GM12878 (cell line): ENCODE measurements around the gene SLC38A9. TPM values are rescaled to one million over a fixed set of nuclear protein-coding genes. Genes with fewer than 3 reads are reported as not detected.

Experiments
- ATAC-seq: fragments of 200-7000 bp; cut with Tn5 transposase; 3 replicates; pipeline ENCODE4 v1.9.1; 2020; ENCODE audit warnings: mild to moderate bottlenecking, moderate library complexity
- BruUV-seq: library from RNA; stranded (reverse); fragments of 400-500 nt; replicated peaks from 2 replicates; lab custom pipeline; 2021; lab: Mats Ljungman, UMichigan
- CTCF ChIA-PET: fragments of 300-600 bp; sonication (Branson Sonifier 250); formaldehyde crosslinking; extraction: SDS; loops from one replicate; lab custom pipeline; 2021; ENCODE audit warnings: inconsistent platforms; lab: Yijun Ruan, JAX
- POLR2A ChIA-PET: fragments of 350-600 bp; formaldehyde crosslinking; extraction: SDS; loops from one replicate; lab custom pipeline; 2021; ENCODE audit warnings: inconsistent platforms; lab: Charles Lee
- RAD21 ChIA-PET: fragments of 300-600 bp; sonication (Branson Sonifier 250); formaldehyde crosslinking; loops from one replicate; lab custom pipeline; 2023; ENCODE audit warnings: antibody characterized with exemption; ENCODE audit not compliant: unreplicated experiment; lab: Charles Lee
- SMC1A ChIA-PET: fragments of 300-600 bp; sonication (Branson Sonifier 250); formaldehyde crosslinking; loops from one replicate; lab custom pipeline; 2023; ENCODE audit not compliant: unreplicated experiment, uncharacterized antibody; lab: Charles Lee
- DNase-seq: peaks from one replicate; pipeline ENCODE4 v3.0.0-alpha.2; 2011; ENCODE audit warnings: low read depth, low spot score
- FAIRE-seq: peaks from 3 replicates; lab custom pipeline; 2011; peaks lifted over from hg19 to GRCh38; lab: Jason Lieb, UNC
- H2AFZ ChIP-seq: 2 replicates; pipeline ENCODE4 v1.6.0; 2011; ENCODE audit warnings: low read depth, low read length, control low read depth; ENCODE audit not compliant: control insufficient read depth
- H3K27ac ChIP-seq: 2 replicates; pipeline ENCODE4 v1.5.1; 2011; ENCODE audit warnings: control low read depth; ENCODE audit not compliant: control insufficient read depth, insufficient read depth
- H3K27me3 ChIP-seq, 2 experiments: replicated peaks in 1 of 2; 2 replicates each; pipeline versions ENCODE4 v1.6.0 to v1.6.1; 2011; ENCODE audit warnings: low read length in 1 of 2; ENCODE audit not compliant: control insufficient read depth in 2 of 2, insufficient read depth in 2 of 2
- H3K36me3 ChIP-seq, 2 experiments: 2 replicates each; pipeline ENCODE4 v1.5.1; 2011; ENCODE audit warnings: low read length in 1 of 2; ENCODE audit not compliant: control insufficient read depth in 2 of 2, insufficient read depth in 2 of 2
- H3K4me1 ChIP-seq: 2 replicates; pipeline ENCODE4 v1.6.1; 2011; ENCODE audit warnings: mild to moderate bottlenecking, low read length, moderate library complexity, mixed read lengths; ENCODE audit not compliant: control insufficient read depth, insufficient read depth
- H3K4me2 ChIP-seq: 2 replicates; pipeline ENCODE4 v1.6.0; 2011; ENCODE audit warnings: control low read depth; ENCODE audit not compliant: control insufficient read depth, insufficient read depth
- H3K4me3 ChIP-seq: fragments of 200-600 bp; sonication (generic); 2 replicates; pipeline ENCODE4 v1.5.1; 2016
- H3K79me2 ChIP-seq: 2 replicates; pipeline ENCODE4 v1.6.0; 2011; ENCODE audit warnings: low read length; ENCODE audit not compliant: control insufficient read depth, insufficient read depth
- H3K9ac ChIP-seq: 2 replicates; pipeline ENCODE4 v1.8.0; 2011; ENCODE audit warnings: low read length, control low read depth, mixed read lengths; ENCODE audit not compliant: control insufficient read depth, insufficient read depth
- H3K9me3 ChIP-seq: replicated peaks from 3 replicates; pipeline ENCODE4 v1.5.1; 2011; ENCODE audit warnings: mild to moderate bottlenecking, low read length; ENCODE audit not compliant: control insufficient read depth, insufficient read depth
- H4K20me1 ChIP-seq: 2 replicates; pipeline ENCODE4 v1.6.0; 2011; ENCODE audit not compliant: control insufficient read depth, insufficient read depth
- ATF2 ChIP-seq: IDR thresholded peaks from 2 replicates; pipeline ENCODE4 v1.6.1; 2012; ENCODE audit warnings: low read length, inconsistent platforms
- HDAC6 ChIP-seq: fragments of 200-600 bp; sonication (generic); IDR thresholded peaks from one replicate; pipeline ENCODE4 v1.8.0; 2017; ENCODE audit warnings: antibody characterized with exemption; ENCODE audit not compliant: unreplicated experiment
- HSF1 ChIP-seq: fragments of 150-350 bp; IDR thresholded peaks from 2 replicates; pipeline ENCODE4 v1.6.1; 2014; ENCODE audit warnings: mild to moderate bottlenecking, low read depth, low read length
- IKZF1 ChIP-seq: fragments of 450-650 bp; conservative IDR thresholded peaks from 2 replicates; pipeline ENCODE4 v1.6.1; 2017; ENCODE audit warnings: antibody characterized with exemption, mild to moderate bottlenecking
- MEF2B ChIP-seq: fragments of 450-650 bp; IDR thresholded peaks from 2 replicates; pipeline ENCODE4 v1.6.1; 2018; ENCODE audit warnings: mild to moderate bottlenecking, moderate library complexity; ENCODE audit not compliant: partially characterized antibody, poor library complexity, severe bottlenecking
- PKNOX1 ChIP-seq: fragments of 450-650 bp; IDR thresholded peaks from 2 replicates; pipeline ENCODE4 v1.6.1; 2016; ENCODE audit warnings: mild to moderate bottlenecking
- POLR2A ChIP-seq: IDR thresholded peaks from 2 replicates; pipeline ENCODE4 v1.6.1; 2011; ENCODE audit warnings: low read depth, mild to moderate bottlenecking, low read length
- RFX5 ChIP-seq: IDR thresholded peaks from 2 replicates; pipeline ENCODE4 v1.6.1; 2011; ENCODE audit warnings: low read depth, low read length, improper control_type of control experiment
- SIX5 ChIP-seq: IDR thresholded peaks from 2 replicates; pipeline ENCODE4 v1.6.1; 2011; ENCODE audit warnings: mild to moderate bottlenecking, low read depth, low read length, moderate library complexity; ENCODE audit not compliant: severe bottlenecking
- SMC3 ChIP-seq: IDR thresholded peaks from 2 replicates; pipeline ENCODE4 v1.6.1; 2011; ENCODE audit warnings: low read length, improper control_type of control experiment, borderline replicate concordance
- ZNF687 ChIP-seq: fragments of 450-650 bp; IDR thresholded peaks from 2 replicates; pipeline ENCODE4 v1.6.1; 2017; ENCODE audit warnings: mild to moderate bottlenecking, moderate library complexity
- WGBS: methylation state at CpG from one replicate; pipeline ENCODE4 v1.1.6; 2016; ENCODE audit warnings: low lambda C conversion rate; ENCODE audit not compliant: insufficient replicate concordance, insufficient coverage; ENCODE audit errors: missing lambda C conversion rate; 5-methylcytosine and 5-hydroxymethylcytosine counted together
- in situ Hi-C: fragments of 300-500 bp; cut with MboI; formaldehyde crosslinking; loops from 9 replicates; pipeline ENCODE4 v1.14.3; 2018; ENCODE audit warnings: mixed read lengths
- intact Hi-C: fragments of 100-400 bp; cut with micrococcal nuclease; formaldehyde crosslinking; loops from one replicate; pipeline ENCODE4 v1.14.2; 2022; ENCODE audit not compliant: unreplicated experiment
- polyA plus RNA-seq, 11 experiments: library from polyadenylated mRNA; depleted of rRNA in 4 of 11; unstranded in 6 of 11; stranded (reverse) in 5 of 11; fragments of >200 nt; fragmentation: Nextera tagmentation in 4 of 11; fragmentation: Illumina TruSeq in 1 of 11; extraction: Ambion mirVana in 4 of 11; extraction: Trizol in 1 of 11; gene quantifications; 1 replicate in 1 of 11; 2 replicates in 10 of 11; pipeline versions ENCODE4 v1.2.1 to v1.2.3, GENCODE V29; 2011 to 2016; ENCODE audit warnings: inconsistent platforms in 2 of 11, missing spikeins in 2 of 11, low read depth in 1 of 11
- total RNA-seq, 4 experiments: library from RNA; depleted of rRNA in 3 of 4; stranded (reverse); fragments of >200 nt in 3 of 4; fragmentation: Illumina TruSeq in 1 of 4; extraction: Trizol in 1 of 4; gene quantifications; 2 replicates each; pipeline versions ENCODE4 v1.2.1 to v1.2.3, GENCODE V29; 2013 to 2021

The SLC38A9 gene
- total and polyA plus RNA-seq, 10 of the 15 experiments (the other 5 are each of a cell fraction or from before 2014, with no cell fraction given) = 8.5 to 35.1 (median 23.0) TPM

- in situ Hi-C loops (no loop called here), intact Hi-C loops (no loop called here)
- H3K36me3 ChIP-seq = no peaks in the 10 kb centered on the region
- no peaks in the 10 kb centered on the region for H3K79me2 ChIP-seq
- H3K9ac ChIP-seq = no peak overlapping the region
- no peak for DNase-seq
- no peak for ATAC-seq
- no peaks in the 10 kb centered on the region for H3K9me3 ChIP-seq
- H3K27me3 ChIP-seq = no peaks in the 10 kb centered on the region
- no peaks in the 10 kb centered on the region for H3K4me1 ChIP-seq
- no peaks in the 10 kb centered on the region for H4K20me1 ChIP-seq
- ChIA-PET POLR2A (no interaction called here), CTCF (no interaction called here), SMC1A (no interaction called here), RAD21 (no interaction called here)
- H3K27ac ChIP-seq = no peak overlapping the region
- H3K4me2 ChIP-seq = no peak overlapping the region
- TF ChIP-seq ATF2 = no peak
- no peak for TF ChIP-seq HDAC6
- TF ChIP-seq SIX5 = no peak
- no peak for TF ChIP-seq MEF2B
- TF ChIP-seq SMC3 = no peak
- TF ChIP-seq POLR2A = no peak
- TF ChIP-seq ZNF687 = no peak
- TF ChIP-seq PKNOX1 = no peak
- no peak for TF ChIP-seq HSF1
- TF ChIP-seq RFX5 = no peak
- no peak for TF ChIP-seq IKZF1
- no peak overlapping the region for H2AFZ ChIP-seq
- FAIRE-seq = no peak
- H3K4me3 ChIP-seq = no peak overlapping the region
- WGBS = 61% methylated on average over 5 of the region's 5 CpGs
- BruUV-seq = no TSS peak
Observed at GRCh38 chr5:55592388-55593114, 119.6 kb downstream of the SLC38A9 start.
